ENCODE data around the gene GLIS1. TPM values are rescaled to one million over a fixed set of nuclear protein-coding genes. Genes with fewer than 3 reads are reported as not detected.

The GLIS1 gene
- total and polyA plus RNA-seq, 2 experiments from 2014 or later, result 0.22 to 0.61 TPM

DNA sequence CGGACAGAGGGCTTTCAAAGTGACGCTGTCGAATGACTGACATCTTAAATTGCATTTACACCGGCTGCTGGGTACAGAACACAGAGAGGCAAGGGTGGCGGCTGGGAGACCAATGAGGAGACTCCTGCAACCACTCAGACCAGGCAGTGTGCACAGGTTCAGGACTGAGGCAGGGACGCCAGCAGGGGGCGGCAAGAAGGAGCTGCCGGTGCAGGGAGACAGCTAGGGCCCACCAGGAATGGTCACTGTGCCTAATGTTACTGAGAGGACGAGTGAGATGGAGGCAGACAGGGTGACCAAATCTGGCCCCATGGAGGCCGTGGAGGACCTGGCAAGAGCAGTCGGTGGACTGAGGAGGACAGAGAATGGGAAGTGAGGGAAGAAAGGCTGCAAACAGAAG lies 23.5 kb downstream of the GLIS1 start:
- H3K9ac ChIP-seq, result no peak overlapping the region
- H3F3A ChIP-seq (ENCODE audit: insufficient read depth), result no peaks in the 10 kb centered on the region
- H3K4me3 ChIP-seq, result no peak overlapping the region
- H2AFZ ChIP-seq, result no peak overlapping the region
- H3K27ac ChIP-seq, result no peak overlapping the region
- H3K36me3 ChIP-seq (ENCODE audit: low read depth), result no peaks in the 10 kb centered on the region
- no peak overlapping the region for H3K4me2 ChIP-seq (ENCODE audit: unreplicated experiment)
- no peaks in the 10 kb centered on the region for H3K4me1 ChIP-seq (ENCODE audit: insufficient read depth)
- DNase-seq, result peak; percentile 37
- no peak for TF ChIP-seq EZH2phosphoT487 (IDR thresholded peaks at IDR 0.05; ENCODE audit: insufficient read depth, low read depth)
- TF ChIP-seq EZH2 (IDR thresholded peaks at IDR 0.05; ENCODE audit: insufficient read depth, poor library complexity, severe bottlenecking), result no peak
- in situ Hi-C loops (cut with MboI), result no loop called here
- H3K9me2 ChIP-seq (ENCODE audit: insufficient read depth), result no peaks in the 10 kb centered on the region
- H3K27me3 ChIP-seq (replicated peaks; ENCODE audit: insufficient read depth), result no peaks in the 10 kb centered on the region
- 68 to 72% methylated on average over 11 of the region's 11 CpGs for WGBS, 2 experiments (ENCODE audit: low coverage in 1 of 2, low lambda C conversion rate in 2 of 2, missing lambda C conversion rate in 2 of 2)
- no peaks in the 10 kb centered on the region for H3K79me2 ChIP-seq (ENCODE audit: insufficient read depth)
- H4K20me1 ChIP-seq (ENCODE audit: insufficient read depth), result no peaks in the 10 kb centered on the region
- H3K9me3 ChIP-seq (ENCODE audit: low read depth), result no peaks in the 10 kb centered on the region

GRCh38 chr1:53712276-53712675 lies 26.7 kb downstream of the GLIS1 start:
- Histone ChIP-seq H4K20me1 (ENCODE audit: insufficient read depth) (no peaks in the 10 kb centered on the region), H3K9me3 (ENCODE audit: low read depth) (no peaks in the 10 kb centered on the region), H3K4me3 (no peak overlapping the region), H3K4me2 (ENCODE audit: unreplicated experiment) (no peak overlapping the region), H3K27ac (no peak overlapping the region), H3K4me1 (ENCODE audit: insufficient read depth) (no peaks in the 10 kb centered on the region), H3K79me2 (ENCODE audit: insufficient read depth) (no peaks in the 10 kb centered on the region), H2AFZ (no peak overlapping the region), H3K9ac (no peak overlapping the region), H3F3A (ENCODE audit: insufficient read depth) (no peaks in the 10 kb centered on the region), H3K9me2 (ENCODE audit: insufficient read depth) (no peaks in the 10 kb centered on the region), H3K36me3 (ENCODE audit: low read depth) (no peaks in the 10 kb centered on the region), H3K27me3 (replicated peaks; ENCODE audit: insufficient read depth) (no peaks in the 10 kb centered on the region)
- no peak for DNase-seq
- WGBS, 2 experiments (ENCODE audit: low coverage in 1 of 2, low lambda C conversion rate in 2 of 2, missing lambda C conversion rate in 2 of 2), result 72 to 88% methylated on average over 2 of the region's 2 CpGs
- in situ Hi-C loops (cut with MboI), result no loop called here
- TF ChIP-seq EZH2 (IDR thresholded peaks at IDR 0.05; ENCODE audit: insufficient read depth, poor library complexity, severe bottlenecking) (no peak), EZH2phosphoT487 (IDR thresholded peaks at IDR 0.05; ENCODE audit: insufficient read depth, low read depth) (no peak)

DNA sequence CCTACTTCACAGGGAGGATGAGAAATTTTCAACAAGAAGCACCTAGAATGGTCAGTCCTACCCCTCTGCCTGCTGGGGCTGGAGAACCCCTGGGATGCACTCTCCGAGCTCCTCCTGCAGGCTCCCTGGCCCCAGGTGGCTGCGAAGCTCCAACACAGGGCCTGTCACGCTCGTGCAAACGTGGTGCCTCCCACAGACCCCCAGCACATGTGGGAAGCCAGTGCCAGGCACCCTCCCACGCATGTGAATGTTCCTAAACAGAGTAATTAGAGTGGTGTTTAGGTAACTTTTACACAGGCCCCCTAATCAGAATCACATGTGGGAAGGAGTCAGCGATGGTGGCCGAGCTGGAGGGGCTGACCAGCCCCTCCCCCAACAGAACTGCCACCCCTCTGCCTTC lies 28.4 kb downstream of the GLIS1 start:
- Histone ChIP-seq H3F3A (ENCODE audit: insufficient read depth) (no peaks in the 10 kb centered on the region), H3K27ac (no peak overlapping the region), H4K20me1 (ENCODE audit: insufficient read depth) (no peaks in the 10 kb centered on the region), H3K36me3 (ENCODE audit: low read depth) (no peaks in the 10 kb centered on the region), H3K4me1 (ENCODE audit: insufficient read depth) (no peaks in the 10 kb centered on the region), H3K9me2 (ENCODE audit: insufficient read depth) (no peaks in the 10 kb centered on the region), H3K27me3 (replicated peaks; ENCODE audit: insufficient read depth) (peaks cover 5% of the 10 kb centered on the region), H3K9ac (no peak overlapping the region), H3K4me3 (no peak overlapping the region), H3K4me2 (ENCODE audit: unreplicated experiment) (no peak overlapping the region), H3K79me2 (ENCODE audit: insufficient read depth) (no peaks in the 10 kb centered on the region), H3K9me3 (ENCODE audit: low read depth) (no peaks in the 10 kb centered on the region), H2AFZ (no peak overlapping the region)
- DNase-seq, result no peak
- in situ Hi-C loops (cut with MboI), result no loop called here
- no peak for TF ChIP-seq EZH2phosphoT487 (IDR thresholded peaks at IDR 0.05; ENCODE audit: insufficient read depth, low read depth)
- WGBS, 2 experiments (ENCODE audit: low coverage in 1 of 2, low lambda C conversion rate in 2 of 2, missing lambda C conversion rate in 2 of 2), result 53 to 55% methylated on average over 8 of the region's 8 CpGs

GRCh38 chr1:53708687-53709086 lies 30.3 kb downstream of the GLIS1 start:
- TF ChIP-seq EZH2phosphoT487 (IDR thresholded peaks at IDR 0.05; ENCODE audit: insufficient read depth, low read depth) (no peak), EZH2 (IDR thresholded peaks at IDR 0.05; ENCODE audit: insufficient read depth, poor library complexity, severe bottlenecking) (no peak)
- H3K9me3 ChIP-seq (ENCODE audit: low read depth), result no peaks in the 10 kb centered on the region
- DNase-seq, result no peak
- H3K9ac ChIP-seq, result no peak overlapping the region
- no peaks in the 10 kb centered on the region for H3K4me1 ChIP-seq (ENCODE audit: insufficient read depth)
- H4K20me1 ChIP-seq (ENCODE audit: insufficient read depth), result no peaks in the 10 kb centered on the region
- no peak overlapping the region for H2AFZ ChIP-seq
- H3K79me2 ChIP-seq (ENCODE audit: insufficient read depth), result no peaks in the 10 kb centered on the region
- H3K27ac ChIP-seq, result no peak overlapping the region
- no peaks in the 10 kb centered on the region for H3K9me2 ChIP-seq (ENCODE audit: insufficient read depth)
- H3F3A ChIP-seq (ENCODE audit: insufficient read depth), result no peaks in the 10 kb centered on the region
- no peak overlapping the region for H3K4me3 ChIP-seq
- peaks cover 11% of the 10 kb centered on the region for H3K27me3 ChIP-seq (replicated peaks; ENCODE audit: insufficient read depth)
- no peaks in the 10 kb centered on the region for H3K36me3 ChIP-seq (ENCODE audit: low read depth)
- in situ Hi-C loops (cut with MboI), result no loop called here
- H3K4me2 ChIP-seq (ENCODE audit: unreplicated experiment), result no peak overlapping the region
- 86 to 90% methylated on average over 3 of the region's 3 CpGs for WGBS, 2 experiments (ENCODE audit: low coverage in 1 of 2, low lambda C conversion rate in 2 of 2, missing lambda C conversion rate in 2 of 2)

DNA sequence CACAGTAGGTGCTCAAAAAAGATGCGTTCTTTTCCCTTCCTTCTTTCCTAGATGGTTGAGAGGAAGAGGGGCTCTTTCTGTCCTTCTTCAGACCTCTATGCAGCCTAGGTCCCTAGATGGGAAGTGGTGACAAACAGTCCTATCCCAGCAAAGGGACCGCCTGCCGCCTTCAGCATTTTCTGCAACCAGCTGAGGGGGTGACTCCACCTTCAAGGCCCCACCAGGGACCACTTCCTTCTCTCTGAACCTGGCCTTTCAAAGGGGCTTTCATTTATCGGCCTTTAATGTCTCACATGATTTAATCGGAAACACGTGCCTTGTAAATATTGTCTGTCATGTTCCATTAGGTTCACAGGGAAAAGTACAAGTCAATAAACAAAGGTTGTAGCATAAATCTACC lies 32.6 kb downstream of the GLIS1 start:
- Histone ChIP-seq H3K4me1 (ENCODE audit: insufficient read depth) (no peaks in the 10 kb centered on the region), H4K20me1 (ENCODE audit: insufficient read depth) (no peaks in the 10 kb centered on the region), H3K79me2 (ENCODE audit: insufficient read depth) (no peaks in the 10 kb centered on the region), H3K4me2 (ENCODE audit: unreplicated experiment) (no peak overlapping the region), H3K9me3 (ENCODE audit: low read depth) (no peaks in the 10 kb centered on the region), H3K9ac (no peak overlapping the region), H3K36me3 (ENCODE audit: low read depth) (no peaks in the 10 kb centered on the region), H2AFZ (no peak overlapping the region), H3K9me2 (ENCODE audit: insufficient read depth) (no peaks in the 10 kb centered on the region), H3K27me3 (replicated peaks; ENCODE audit: insufficient read depth) (peaks cover 13% of the 10 kb centered on the region), H3K4me3 (no peak overlapping the region), H3F3A (ENCODE audit: insufficient read depth) (no peaks in the 10 kb centered on the region), H3K27ac (no peak overlapping the region)
- DNase-seq, result no peak
- in situ Hi-C loops (cut with MboI), result no loop called here
- 60 to 61% methylated on average over 6 of the region's 6 CpGs for WGBS, 2 experiments (ENCODE audit: low coverage in 1 of 2, low lambda C conversion rate in 2 of 2, missing lambda C conversion rate in 2 of 2)
- no peak for TF ChIP-seq EZH2 (IDR thresholded peaks at IDR 0.05; ENCODE audit: insufficient read depth, poor library complexity, severe bottlenecking)
- TF ChIP-seq EZH2phosphoT487 (IDR thresholded peaks at IDR 0.05; ENCODE audit: insufficient read depth, low read depth), result no peak

Measured in GM23248 (cell line).